Measurements from ENCODE around the gene TNRC6B. TPM values are rescaled to one million over a fixed set of nuclear protein-coding genes. Genes with fewer than 3 reads are reported as not detected.

Gene TNRC6B
- total RNA-seq, 2 experiments from 2014 or later, result 37.0 to 63.7 TPM

- ChIA-PET CTCF (ENCODE audit: unreplicated experiment) (no interaction called here), POLR2A (interaction anchor here (0.6 to 1.0 kb wide), 2 partner anchors 24 to 46 kb away, joined by 5 to 8 read pairs; no protein-coding TSS in a partner anchor)
- intact Hi-C loops (cut with micrococcal nuclease; ENCODE audit: unreplicated experiment), result no loop called here
- Histone ChIP-seq H4K20me1 (ENCODE audit: insufficient read depth, low read length) (no peaks in the 10 kb centered on the region), H3K9me3 (ENCODE audit: low read length) (no peaks in the 10 kb centered on the region), H3K79me2 (ENCODE audit: insufficient read depth, low read depth, low read length) (no peaks in the 10 kb centered on the region), H3K9me2 (ENCODE audit: insufficient read depth, low read length) (no peaks in the 10 kb centered on the region), H3K4me1 (ENCODE audit: insufficient read depth, low read length, poor library complexity, severe bottlenecking) (no peaks in the 10 kb centered on the region), H3K27ac (ENCODE audit: low read depth, low read length, poor library complexity, severe bottlenecking) (no peak overlapping the region), H3K36me3 (ENCODE audit: insufficient read depth, low read length) (peaks cover 47% of the 10 kb centered on the region), H3K4me3 (ENCODE audit: low read depth, low read length, poor library complexity, severe bottlenecking) (no peak overlapping the region), H3K4me2 (ENCODE audit: low read length) (no peak overlapping the region), H2AFZ (ENCODE audit: low read length) (no peak overlapping the region)
- no peak for DNase-seq (ENCODE audit: low spot score)
- TF ChIP-seq CTCF (conservative IDR thresholded peaks at IDR 0.05; ENCODE audit: low read length) (no peak), EZH2phosphoT487 (IDR thresholded peaks at IDR 0.05; ENCODE audit: borderline replicate concordance, low read depth, low read length) (no peak)
- BruUV-seq (replicated peaks), result TSS peak; percentile 47
These were observed 146.0 kb downstream of the TNRC6B start for GRCh38 chr22:40323681-40324171.

- no peaks in the 10 kb centered on the region for H3K4me1 ChIP-seq (ENCODE audit: insufficient read depth, low read length, poor library complexity, severe bottlenecking)
- CTCF ChIA-PET (ENCODE audit: unreplicated experiment), result no interaction called here
- POLR2A ChIA-PET, result no interaction called here
- no peak for TF ChIP-seq EZH2phosphoT487 (IDR thresholded peaks at IDR 0.05; ENCODE audit: borderline replicate concordance, low read depth, low read length)
- TF ChIP-seq CTCF (conservative IDR thresholded peaks at IDR 0.05; ENCODE audit: low read length), result no peak
- H3K4me3 ChIP-seq (ENCODE audit: low read depth, low read length, poor library complexity, severe bottlenecking), result no peak overlapping the region
- H3K79me2 ChIP-seq (ENCODE audit: insufficient read depth, low read depth, low read length), result no peaks in the 10 kb centered on the region
- H3K27ac ChIP-seq (ENCODE audit: low read depth, low read length, poor library complexity, severe bottlenecking), result no peak overlapping the region
- no TSS peak for BruUV-seq (replicated peaks)
- H2AFZ ChIP-seq (ENCODE audit: low read length), result no peak overlapping the region
- H3K9me3 ChIP-seq (ENCODE audit: low read length), result no peaks in the 10 kb centered on the region
- no peaks in the 10 kb centered on the region for H3K9me2 ChIP-seq (ENCODE audit: insufficient read depth, low read length)
- H4K20me1 ChIP-seq (ENCODE audit: insufficient read depth, low read length), result no peaks in the 10 kb centered on the region
- no peak overlapping the region for H3K4me2 ChIP-seq (ENCODE audit: low read length)
- intact Hi-C loops (cut with micrococcal nuclease; ENCODE audit: unreplicated experiment), result no loop called here
- H3K36me3 ChIP-seq (ENCODE audit: insufficient read depth, low read length), result peaks cover 47% of the 10 kb centered on the region
- DNase-seq (ENCODE audit: low spot score), result no peak
These were observed 147.0 kb downstream of the TNRC6B start for GRCh38 chr22:40324468-40325305.

GRCh38 chr22:40325315-40325714 is 147.6 kb downstream of the TNRC6B start:
- intact Hi-C loops (cut with micrococcal nuclease; ENCODE audit: unreplicated experiment), result no loop called here
- no peak overlapping the region for H3K4me3 ChIP-seq (ENCODE audit: low read depth, low read length, poor library complexity, severe bottlenecking)
- no peak overlapping the region for H3K4me2 ChIP-seq (ENCODE audit: low read length)
- no peaks in the 10 kb centered on the region for H3K79me2 ChIP-seq (ENCODE audit: insufficient read depth, low read depth, low read length)
- no peak overlapping the region for H3K27ac ChIP-seq (ENCODE audit: low read depth, low read length, poor library complexity, severe bottlenecking)
- no peaks in the 10 kb centered on the region for H3K9me2 ChIP-seq (ENCODE audit: insufficient read depth, low read length)
- no peak for DNase-seq (ENCODE audit: low spot score)
- no peaks in the 10 kb centered on the region for H4K20me1 ChIP-seq (ENCODE audit: insufficient read depth, low read length)
- peaks cover 42% of the 10 kb centered on the region for H3K36me3 ChIP-seq (ENCODE audit: insufficient read depth, low read length)
- H3K4me1 ChIP-seq (ENCODE audit: insufficient read depth, low read length, poor library complexity, severe bottlenecking), result no peaks in the 10 kb centered on the region
- H3K9me3 ChIP-seq (ENCODE audit: low read length), result no peaks in the 10 kb centered on the region
- ChIA-PET POLR2A (no interaction called here), CTCF (ENCODE audit: unreplicated experiment) (no interaction called here)
- BruUV-seq (replicated peaks), result no TSS peak
- TF ChIP-seq EZH2phosphoT487 (IDR thresholded peaks at IDR 0.05; ENCODE audit: borderline replicate concordance, low read depth, low read length) (no peak), CTCF (conservative IDR thresholded peaks at IDR 0.05; ENCODE audit: low read length) (no peak)
- H2AFZ ChIP-seq (ENCODE audit: low read length), result no peak overlapping the region

Data from OCI-LY7 (cell line).